GM18868 (cell line): Measurements from ENCODE around the gene SOX6.
A peak's percentile ranks its signal among the peaks of the same experiment; 100 is the strongest.

Experiments
- ATAC-seq: cut with Tn5 transposase; IDR thresholded peaks from one replicate; pipeline ENCODE4 v1.9.1; 2021; ENCODE audit warnings: mild to moderate bottlenecking, moderate library complexity; ENCODE audit not compliant: unreplicated experiment

Gene SOX6

DNA sequence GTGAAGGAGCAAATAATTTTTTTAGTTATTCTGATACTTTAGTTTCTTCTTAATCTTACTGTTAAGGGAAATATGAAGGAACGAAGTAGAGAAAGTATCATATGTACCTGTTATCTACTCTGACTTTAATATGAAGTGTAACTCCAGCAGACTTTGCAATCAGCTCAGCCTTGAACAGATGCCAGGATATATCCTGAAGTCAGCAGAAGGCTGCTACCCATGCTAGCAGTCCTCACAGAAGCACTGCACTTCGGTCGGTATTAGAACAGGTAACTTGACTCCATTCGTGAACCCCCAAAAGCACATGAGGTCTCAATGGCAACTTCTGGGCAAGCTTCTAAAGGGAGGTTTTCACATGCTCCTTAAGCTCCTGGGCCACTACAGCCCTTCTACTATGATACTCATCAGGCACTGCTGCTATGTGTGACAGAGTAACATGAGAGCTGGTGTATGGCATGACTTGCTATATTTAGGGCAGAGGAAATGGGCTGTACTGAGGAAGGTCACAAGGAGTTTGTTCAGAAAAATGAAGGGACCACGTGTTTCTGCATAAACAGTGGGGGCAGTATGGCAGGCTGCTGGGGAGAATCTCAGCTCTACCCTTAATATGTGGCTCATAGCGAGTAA lies 344.1 kb downstream of the SOX6 start:
- ATAC-seq = no peak

DNA sequence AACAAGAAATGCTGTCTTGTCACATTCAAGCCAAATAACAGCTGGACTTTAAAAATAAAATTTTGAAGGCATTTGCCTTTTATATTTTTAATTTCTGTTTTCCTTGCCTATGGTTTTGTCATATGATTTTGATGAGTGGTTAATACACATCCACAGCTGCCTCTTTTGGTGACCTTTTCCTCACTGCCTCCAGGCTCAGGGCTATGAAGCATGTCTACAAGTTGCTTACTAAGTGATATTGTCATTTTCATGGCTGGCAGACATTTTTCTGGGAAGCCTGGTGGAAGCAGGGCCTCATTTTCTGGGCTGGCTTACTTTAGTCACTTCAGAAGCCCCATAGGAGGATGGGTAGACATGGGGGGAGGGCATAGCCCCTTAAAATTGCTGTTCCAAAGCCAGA lies 344.9 kb downstream of the SOX6 start:
- ATAC-seq = no peak

DNA sequence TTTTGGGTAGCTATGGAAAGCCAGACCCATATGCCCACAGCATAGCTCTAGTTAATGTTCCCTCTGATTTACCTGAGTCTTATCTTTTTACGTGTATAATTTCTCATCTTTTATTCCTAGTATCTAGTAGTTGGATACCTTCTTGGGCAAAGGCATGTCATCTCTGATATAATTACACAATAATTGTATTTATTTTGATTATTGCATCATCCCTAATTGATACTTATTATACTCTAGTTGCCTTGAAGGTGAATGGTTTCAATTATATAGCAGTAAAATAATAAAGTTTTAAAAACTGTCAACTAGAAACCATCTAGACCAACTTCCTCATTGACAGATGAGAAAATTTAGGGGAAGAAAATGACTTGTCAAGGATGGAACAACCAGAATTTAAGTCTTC lies 347.3 kb downstream of the SOX6 start:
- no peak for ATAC-seq

DNA sequence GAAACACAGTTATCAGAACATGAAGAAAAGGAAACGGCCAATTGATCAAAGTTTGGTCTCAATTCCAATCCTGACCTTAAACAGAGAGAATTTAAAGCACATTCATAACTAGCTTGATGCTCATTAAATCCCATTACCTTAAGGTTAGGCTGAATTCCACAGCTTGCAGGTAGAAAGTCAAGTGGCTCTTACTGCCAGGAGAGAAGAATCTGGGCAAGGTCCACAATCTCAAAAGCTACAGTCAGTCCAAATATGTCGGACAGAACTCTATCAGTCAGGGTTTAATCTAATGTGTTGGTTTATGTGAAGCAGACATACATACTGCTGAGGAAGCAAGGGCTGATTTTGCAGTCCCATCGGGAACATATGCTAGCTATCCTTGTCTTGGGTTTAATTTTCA lies 348.8 kb downstream of the SOX6 start:
- no peak for ATAC-seq

DNA sequence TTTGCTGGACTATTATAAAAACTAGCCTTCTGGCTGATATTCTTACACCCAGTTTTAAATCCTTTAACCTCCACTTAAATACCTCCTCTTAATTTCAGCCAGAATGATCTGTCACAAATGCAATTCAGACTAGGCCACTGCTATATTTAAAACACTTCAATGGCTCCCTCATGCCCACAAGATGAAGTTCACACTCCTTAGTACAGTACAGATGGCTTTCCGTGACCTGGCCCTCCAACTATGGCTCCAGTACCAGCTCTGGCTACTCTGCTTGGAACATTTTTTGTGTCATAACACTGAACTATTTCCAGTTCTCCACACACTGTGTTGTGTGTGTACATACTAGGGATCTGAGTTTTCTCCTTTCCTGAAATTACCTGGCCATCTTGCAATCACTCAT lies 353.4 kb downstream of the SOX6 start:
- ATAC-seq = no peak

DNA sequence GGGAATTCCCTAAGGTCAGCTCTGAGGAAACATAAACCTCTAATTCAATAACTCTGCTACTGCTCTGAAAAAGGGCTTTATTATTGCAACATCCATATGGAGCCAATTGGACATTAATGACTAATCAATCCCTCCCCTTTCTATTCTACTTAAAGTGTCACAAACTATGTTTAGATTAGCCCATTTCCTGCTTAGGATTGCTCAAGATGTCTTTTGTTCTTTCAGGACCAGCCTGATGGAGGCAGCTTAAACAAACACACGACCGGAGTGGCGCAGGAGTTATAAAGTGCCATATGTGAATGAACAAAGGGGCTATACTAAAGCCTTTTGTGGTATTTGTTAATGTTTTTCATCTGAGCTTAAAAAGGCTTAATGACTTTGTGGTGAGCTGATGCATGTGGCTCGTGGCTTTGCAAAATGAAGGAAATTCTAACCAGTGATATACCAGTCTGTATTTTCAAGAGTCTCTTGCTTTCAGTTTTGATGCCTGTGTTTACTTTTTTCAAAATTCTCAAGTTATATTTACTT lies 354.4 kb downstream of the SOX6 start:
- ATAC-seq = peak; percentile 74

DNA sequence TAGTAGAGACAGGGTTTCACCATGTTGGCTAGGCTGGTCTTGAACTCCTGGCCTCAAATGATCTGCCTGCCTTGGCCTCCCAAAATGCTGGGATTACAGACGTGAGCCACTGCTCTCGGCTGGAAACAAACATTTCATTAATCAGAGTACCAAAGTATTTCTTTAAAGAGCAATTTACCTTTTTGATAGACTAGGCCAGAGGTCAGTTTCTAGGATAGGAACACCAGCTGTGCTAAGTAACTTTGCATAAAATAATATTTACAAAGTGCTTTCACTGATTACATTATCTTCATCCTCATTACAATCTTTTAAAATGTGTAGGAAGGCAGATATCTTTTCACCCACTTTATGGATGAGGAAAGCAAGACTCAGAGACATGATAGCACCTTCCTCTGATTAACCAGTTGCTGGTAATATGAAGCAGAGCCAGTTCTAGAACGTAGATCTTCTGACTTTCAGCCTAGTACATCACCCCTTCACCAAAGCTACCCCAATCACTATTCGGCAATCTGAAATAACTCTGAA lies 355.2 kb downstream of the SOX6 start:
- peak; percentile 15 for ATAC-seq

DNA sequence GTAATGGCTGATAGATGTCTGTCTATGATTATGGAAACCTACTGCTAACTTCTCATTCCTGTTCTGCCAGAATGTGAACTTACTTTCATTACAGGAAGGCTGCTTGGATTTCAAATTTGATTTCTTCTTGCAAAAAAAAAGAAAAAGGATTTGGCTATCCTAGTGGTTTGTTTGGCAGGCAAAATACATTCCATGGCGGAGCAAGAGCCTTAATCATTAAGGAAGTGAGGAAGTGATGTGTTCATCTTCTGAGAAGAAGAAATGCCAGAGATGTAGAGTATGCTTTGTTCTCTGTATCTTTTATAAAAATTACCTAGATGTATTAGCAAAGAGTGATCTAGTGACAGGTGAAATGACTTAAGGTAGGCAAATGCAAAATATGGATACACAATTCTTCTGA lies 356.3 kb downstream of the SOX6 start:
- ATAC-seq = no peak

DNA sequence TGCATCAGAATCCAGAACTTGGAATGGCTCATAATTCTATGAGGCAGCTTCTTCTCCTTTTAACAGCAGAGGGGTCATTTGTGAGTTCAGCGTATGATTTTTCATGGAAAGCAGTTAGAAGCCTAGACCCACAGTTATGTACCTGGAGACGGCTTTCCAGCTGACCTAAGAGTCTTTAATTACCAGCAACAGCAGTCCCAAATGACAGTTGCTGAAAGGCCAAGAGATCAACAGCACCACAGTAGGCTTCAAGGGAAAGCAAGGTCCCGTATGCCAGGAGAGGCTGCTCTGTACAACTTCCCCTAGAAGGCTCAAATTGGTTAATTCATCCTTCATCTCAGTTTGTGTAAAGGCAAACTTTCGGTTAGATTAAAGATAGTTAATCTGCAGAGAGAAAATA lies 363.0 kb downstream of the SOX6 start:
- ATAC-seq = no peak

DNA sequence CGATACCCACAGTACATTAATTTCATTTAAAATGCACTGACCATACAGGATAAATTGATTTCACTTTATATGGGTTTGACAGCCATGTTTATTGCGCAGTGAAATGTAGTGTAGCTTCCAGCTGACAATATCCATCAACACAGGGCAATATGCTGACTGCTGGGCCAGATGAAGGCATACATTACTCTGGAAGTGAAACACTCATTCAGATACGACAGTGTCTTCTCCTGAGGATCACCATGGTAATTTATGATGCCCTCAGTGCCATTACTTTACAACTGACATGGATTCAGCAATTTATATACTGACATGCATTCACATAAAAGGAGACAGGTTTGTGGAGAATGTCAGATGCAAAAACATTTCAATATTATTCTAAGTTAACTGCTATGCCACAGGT lies 365.1 kb downstream of the SOX6 start:
- no peak for ATAC-seq

DNA sequence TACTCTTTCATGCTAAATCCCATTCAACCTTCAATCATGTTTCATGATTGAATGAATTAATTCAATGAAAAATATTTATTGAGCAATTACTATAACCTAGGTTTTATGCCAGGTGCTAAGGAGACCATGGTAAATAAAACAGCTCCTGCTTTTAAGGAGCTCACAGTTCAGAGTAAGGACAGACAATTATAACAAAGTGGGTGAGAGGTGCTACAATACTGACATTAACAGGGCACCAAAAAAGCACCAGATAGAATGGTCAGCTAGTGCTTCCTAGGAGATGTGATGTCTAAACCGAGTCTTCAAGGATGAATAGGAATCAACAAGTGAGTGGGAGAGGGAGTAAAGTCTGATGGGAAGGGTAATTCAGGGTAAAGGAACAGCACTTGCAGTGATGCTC lies 366.7 kb downstream of the SOX6 start:
- ATAC-seq = no peak

DNA sequence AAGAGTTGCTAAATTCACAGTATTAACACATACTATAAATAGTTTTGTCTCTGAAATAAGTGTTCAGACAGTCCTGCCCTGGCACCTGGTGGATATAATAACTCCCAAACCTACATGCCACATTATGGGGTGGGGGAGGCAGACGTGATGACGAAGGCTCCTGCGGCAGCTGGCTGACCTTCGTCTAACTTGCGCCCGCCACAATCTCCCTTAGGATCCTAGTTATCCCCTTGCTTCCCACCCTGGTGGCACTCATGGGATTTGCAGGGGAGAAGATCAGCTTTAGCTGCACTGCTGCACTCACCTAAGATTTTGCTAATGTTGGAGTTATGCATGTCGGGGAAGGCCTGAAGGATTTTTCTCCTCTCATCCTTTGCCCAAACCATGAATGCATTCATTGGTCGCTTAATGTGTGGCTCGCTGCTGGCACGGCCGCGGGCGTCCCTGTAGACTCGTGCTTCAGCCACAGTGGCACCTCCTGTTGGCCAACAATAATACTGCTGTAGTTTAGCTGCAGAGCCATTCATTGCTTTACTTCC lies 367.6 kb downstream of the SOX6 start:
- peak; percentile 36 for ATAC-seq

DNA sequence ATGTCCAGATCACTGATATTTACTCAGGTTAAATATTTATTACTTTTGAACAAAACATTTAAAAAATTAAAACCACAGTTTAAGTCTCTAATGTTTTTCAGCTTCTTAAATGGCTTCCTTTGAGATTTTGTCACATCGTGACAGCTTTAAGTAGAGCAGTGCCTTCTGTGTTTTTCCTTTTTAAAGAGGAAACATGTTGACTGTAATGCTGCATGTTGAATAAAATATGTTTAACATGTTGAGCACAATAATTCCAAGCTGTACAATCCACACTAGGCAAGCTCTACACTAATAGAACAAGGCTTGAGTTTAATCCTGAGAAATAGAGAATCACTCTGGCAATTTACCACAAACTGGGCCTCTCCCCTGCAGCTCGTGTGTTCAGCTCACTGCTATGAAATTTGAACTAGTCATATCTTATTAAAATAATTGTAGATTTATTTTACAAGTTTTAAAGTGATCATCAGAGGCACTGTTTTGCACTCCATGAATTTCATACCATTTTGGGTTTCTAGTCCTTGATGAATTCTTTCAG lies 368.3 kb downstream of the SOX6 start:
- ATAC-seq = no peak

DNA sequence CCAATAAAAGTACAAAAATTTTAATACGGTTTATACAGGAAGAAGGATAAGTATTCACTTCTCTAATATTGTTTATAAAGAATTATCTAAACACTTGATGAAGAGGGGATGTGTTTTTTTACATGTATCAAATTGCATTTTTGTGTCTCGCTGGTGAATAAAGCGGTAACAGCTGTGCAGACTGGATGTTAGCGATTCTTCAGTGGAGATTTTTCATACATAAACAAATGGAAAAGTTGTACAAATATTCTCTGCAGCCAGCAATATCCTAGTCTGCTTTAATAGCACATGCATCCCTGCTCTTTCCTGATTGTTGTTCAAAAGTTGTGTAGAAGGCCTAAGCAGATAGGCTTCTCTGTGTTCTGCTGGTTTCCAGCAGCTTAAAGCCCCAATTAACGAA lies 369.3 kb downstream of the SOX6 start:
- ATAC-seq = no peak

DNA sequence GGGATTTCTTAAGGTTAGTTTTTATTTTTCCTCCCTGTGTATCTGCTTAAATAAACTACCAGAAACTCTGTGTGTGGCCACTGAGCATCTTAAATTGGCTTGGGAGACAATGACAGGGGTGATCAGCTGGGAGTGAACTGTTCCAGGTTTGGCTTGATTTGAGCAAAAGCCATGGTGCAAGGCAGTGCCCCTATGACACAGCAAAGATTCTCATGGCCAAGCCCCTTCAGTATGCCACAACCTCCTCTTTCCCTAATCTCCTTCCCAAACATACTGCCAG lies 370.5 kb downstream of the SOX6 start:
- no peak for ATAC-seq

DNA sequence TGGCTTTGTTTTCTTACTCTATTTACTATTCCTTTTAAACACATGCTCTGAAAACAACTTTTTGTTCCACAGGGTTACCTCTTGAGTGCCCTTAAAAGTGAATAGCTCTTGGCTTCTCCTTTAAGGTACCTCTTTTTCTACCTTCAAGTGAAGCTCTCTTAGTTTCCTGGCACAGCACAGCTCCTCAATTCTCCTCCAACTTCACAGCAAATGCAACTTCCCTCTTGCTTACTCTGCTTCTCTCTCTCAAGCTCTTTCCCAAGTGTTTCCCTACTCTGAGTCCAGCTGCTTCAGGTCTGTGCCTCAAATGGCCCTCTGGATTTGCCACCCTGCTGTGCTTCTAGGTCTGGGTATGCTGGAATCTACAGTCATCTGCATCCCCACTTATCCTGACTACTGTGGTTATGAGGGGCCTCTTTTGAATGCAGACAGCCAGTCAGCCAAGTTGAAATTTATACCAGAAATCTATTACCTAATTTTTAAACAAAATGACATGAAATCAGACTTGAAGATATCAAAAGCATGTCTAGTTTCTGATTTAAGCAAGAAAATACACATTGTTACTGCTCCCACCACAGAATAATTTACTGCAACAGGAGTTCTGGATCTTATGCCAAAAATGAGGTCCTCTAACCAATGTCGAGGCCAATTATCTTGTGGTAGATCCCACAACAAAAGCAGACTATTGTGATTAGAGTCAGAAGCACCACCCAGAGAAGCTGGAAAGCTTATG lies 371.1 kb downstream of the SOX6 start:
- ATAC-seq = no peak

DNA sequence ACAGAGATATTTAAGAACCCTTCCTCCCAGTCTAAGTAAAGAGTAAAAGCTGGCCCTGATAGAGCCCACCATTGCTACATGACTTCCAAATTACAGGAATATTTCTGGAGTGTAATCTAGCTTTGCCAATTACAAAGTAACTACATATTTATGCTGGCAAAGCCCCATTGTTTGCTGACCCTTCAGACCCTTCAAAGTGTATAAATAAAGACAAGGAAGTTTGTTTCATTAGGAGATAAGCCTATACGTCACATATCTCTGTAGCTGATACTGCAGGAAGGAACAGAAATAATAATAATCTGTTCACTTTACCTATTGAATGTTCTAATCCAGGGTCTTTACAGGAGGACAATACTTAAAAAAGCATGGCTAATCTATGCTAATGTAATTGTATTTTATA lies 375.1 kb downstream of the SOX6 start:
- ATAC-seq = no peak

DNA sequence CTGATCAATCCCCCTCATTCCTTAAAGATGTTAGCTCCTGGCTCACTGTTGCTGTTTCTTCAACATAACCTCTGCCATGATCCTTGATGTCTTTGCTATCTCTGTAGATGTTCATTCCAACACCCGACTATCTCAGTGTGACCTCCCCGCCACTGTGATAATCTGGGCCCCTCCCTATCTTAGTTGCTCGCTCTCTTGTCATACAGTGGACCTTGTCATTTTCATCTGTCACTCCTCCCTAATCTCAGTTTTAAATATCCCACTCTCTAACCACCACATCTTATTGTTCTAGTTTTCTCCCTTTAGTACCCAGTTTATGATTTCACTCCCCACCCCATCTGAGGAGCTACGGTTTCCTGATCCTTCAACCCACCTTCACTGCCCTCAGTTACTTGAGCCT lies 379.2 kb downstream of the SOX6 start:
- ATAC-seq = no peak

DNA sequence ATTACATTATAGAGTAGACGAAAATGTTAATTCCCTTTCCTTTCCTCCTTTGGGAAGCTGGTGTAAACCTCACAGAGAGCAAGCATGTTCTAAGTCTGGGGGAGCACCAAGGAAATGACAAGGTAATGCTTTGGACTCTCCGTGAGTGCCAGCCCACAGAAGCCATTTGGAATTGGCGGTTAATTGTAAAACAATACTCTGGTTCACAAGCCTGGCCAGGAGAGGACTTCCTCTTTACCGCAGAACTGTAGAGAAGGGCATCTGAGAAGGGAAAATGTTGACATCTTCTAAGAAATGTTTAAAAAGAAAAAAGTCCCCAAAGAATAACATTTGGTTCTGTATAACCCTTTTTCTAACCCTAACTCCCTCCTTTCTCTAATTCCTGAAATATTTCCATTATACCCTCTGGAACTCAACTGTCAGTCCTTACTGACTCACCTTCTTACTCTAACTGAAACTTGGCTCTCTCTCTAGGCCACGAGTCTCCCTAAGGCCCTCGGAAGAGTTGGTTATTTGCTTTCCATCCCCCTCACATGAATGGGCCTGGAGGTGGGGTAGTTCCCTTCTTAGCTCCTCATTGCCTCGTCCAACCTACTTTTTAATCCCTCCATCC lies 379.8 kb downstream of the SOX6 start:
- peak; percentile 70 for ATAC-seq

DNA sequence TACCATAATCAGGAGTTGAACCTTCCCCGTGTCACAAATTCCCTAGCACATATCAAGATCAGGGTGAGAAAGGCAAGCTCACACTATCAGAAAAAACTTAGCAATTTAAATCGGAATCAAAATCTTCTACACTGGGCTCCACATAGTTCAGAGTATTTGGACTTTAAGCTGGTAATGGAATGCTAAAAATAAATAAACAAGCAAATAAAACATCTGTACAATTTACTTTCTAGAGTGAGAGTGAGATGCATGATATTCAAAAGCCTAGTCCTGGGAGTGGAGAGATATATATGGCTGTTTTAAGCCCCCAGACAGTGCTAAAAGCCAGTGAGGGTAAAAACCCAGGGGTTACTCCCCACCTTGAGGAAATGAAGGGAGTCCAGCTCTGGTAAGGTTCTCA lies 380.6 kb downstream of the SOX6 start:
- no peak for ATAC-seq

DNA sequence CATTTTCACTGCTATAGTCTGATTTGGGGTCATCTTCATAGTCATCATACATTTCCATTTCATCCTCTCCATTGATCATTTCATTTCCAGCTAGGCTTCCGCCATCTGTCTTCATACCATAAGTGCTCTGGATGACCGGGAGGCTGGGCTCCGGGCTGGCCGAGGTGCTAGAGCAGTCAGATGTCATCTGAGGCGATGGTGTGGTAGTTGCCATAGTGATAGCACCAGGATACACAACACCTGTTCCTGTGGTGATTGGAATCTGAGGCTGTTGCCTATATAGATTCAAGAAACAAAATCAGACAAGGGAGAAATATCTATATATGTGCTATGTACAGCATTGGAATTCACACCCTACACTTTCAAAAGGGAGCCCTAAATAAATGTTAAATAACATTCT lies 383.5 kb downstream of the SOX6 start:
- no peak for ATAC-seq

DNA sequence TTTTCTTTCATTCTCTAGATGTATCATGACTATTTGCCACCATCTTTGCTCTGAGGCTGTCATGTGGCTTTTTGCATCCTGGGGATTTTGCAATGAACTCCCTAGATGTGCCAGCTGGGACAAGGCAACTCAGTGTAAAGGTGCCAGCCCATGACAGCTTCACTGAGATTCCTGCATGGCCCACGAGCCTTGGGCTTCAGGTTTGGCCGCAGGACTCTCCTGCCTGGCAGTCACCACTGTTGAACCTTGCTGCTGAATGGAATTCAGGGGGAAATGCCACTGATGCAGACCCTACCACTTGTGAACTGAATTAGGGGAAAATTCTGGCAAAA lies 385.2 kb downstream of the SOX6 start:
- no peak for ATAC-seq
